Liver (tissue), 9 donors: ENCODE measurements around the gene DSC2. TPM values are rescaled to one million over a fixed set of nuclear protein-coding genes. Genes with fewer than 3 reads are reported as not detected.

Experiments
- DNase-seq: peaks from one replicate; pipeline ENCODE4 v3.0.0-alpha.2; 2017; ENCODE audit warnings: low spot score
- H3K27ac ChIP-seq, 2 donors: one replicate each; pipeline ENCODE4 v1.7.0; 2013; ENCODE audit warnings: inconsistent platforms in 2 of 2, low read length in 2 of 2, control low read depth in 1 of 2, low read depth in 1 of 2, mild to moderate bottlenecking in 1 of 2
- H3K27me3 ChIP-seq, 4 donors: one replicate each; pipeline versions ENCODE4 v1.6.1 to v1.7.0; 2013; ENCODE audit warnings: low read length in 3 of 4, inconsistent platforms in 1 of 4, mild to moderate bottlenecking in 1 of 4, moderate library complexity in 1 of 4; ENCODE audit not compliant: control insufficient read depth in 4 of 4, insufficient read depth in 4 of 4
- H3K36me3 ChIP-seq, 4 donors: one replicate each; pipeline versions ENCODE4 v1.6.1 to v1.7.0; 2013; ENCODE audit warnings: low read length in 3 of 4, mild to moderate bottlenecking in 3 of 4, low read depth in 1 of 4, moderate library complexity in 1 of 4; ENCODE audit not compliant: control insufficient read depth in 4 of 4, insufficient read depth in 3 of 4
- H3K4me1 ChIP-seq, 4 donors: one replicate each; pipeline versions ENCODE4 v1.6.1 to v1.7.0; 2013; ENCODE audit warnings: low read length in 3 of 4, mild to moderate bottlenecking in 3 of 4, moderate library complexity in 1 of 4; ENCODE audit not compliant: control insufficient read depth in 4 of 4, insufficient read depth in 4 of 4
- H3K4me3 ChIP-seq, 3 donors: one replicate each; pipeline versions ENCODE4 v1.6.1 to v1.7.0; 2013; ENCODE audit warnings: low read length in 3 of 3, control low read depth in 1 of 3, low read depth in 1 of 3, mild to moderate bottlenecking in 1 of 3
- H3K9ac ChIP-seq, 2 donors: one replicate each; pipeline ENCODE4 v1.7.0; 2013; ENCODE audit warnings: low read length in 2 of 2, mild to moderate bottlenecking in 2 of 2, moderate library complexity in 2 of 2, control low read depth in 1 of 2, low read depth in 1 of 2
- H3K9me3 ChIP-seq, 4 donors: one replicate each; pipeline versions ENCODE4 v1.6.1 to v1.7.0; 2013; ENCODE audit warnings: low read length in 3 of 4; ENCODE audit not compliant: control insufficient read depth in 4 of 4
- ATF3 ChIP-seq: IDR thresholded peaks from 2 replicates; pipeline ENCODE4 v1.6.1; 2016; ENCODE audit warnings: antibody characterized with exemption
- EGR1 ChIP-seq, 2 donors: IDR thresholded peaks; 2 replicates each; pipeline ENCODE4 v1.6.1; 2016 to 2018; ENCODE audit warnings: antibody characterized with exemption in 2 of 2, low read depth in 2 of 2
- FOXA1 ChIP-seq: IDR thresholded peaks from 2 replicates; pipeline ENCODE4 v1.6.1; 2016; ENCODE audit warnings: antibody characterized with exemption
- FOXA2 ChIP-seq: IDR thresholded peaks from 2 replicates; pipeline ENCODE4 v1.6.1; 2016; ENCODE audit warnings: antibody characterized with exemption
- GABPA ChIP-seq, 2 donors: IDR thresholded peaks in 1 of 2; conservative IDR thresholded peaks in 1 of 2; 2 replicates each; pipeline ENCODE4 v1.6.1; 2016; ENCODE audit warnings: antibody characterized with exemption in 2 of 2, mild to moderate bottlenecking in 1 of 2, moderate library complexity in 1 of 2
- HNF4A ChIP-seq, 2 donors: conservative IDR thresholded peaks; 2 replicates each; pipeline ENCODE4 v1.6.1; 2016; ENCODE audit warnings: antibody characterized with exemption in 2 of 2, mild to moderate bottlenecking in 2 of 2
- HNF4G ChIP-seq: IDR thresholded peaks from 2 replicates; pipeline ENCODE4 v1.6.1; 2016; ENCODE audit warnings: antibody characterized with exemption
- JUND ChIP-seq, 2 donors: IDR thresholded peaks; 2 replicates each; pipeline ENCODE4 v1.6.1; 2016; ENCODE audit warnings: antibody characterized with exemption in 2 of 2
- NR2F2 ChIP-seq: IDR thresholded peaks from 2 replicates; pipeline ENCODE4 v1.6.1; 2016; ENCODE audit warnings: antibody characterized with exemption
- RAD21 ChIP-seq, 2 donors: IDR thresholded peaks; 2 replicates each; pipeline ENCODE4 v1.6.1; 2016; ENCODE audit warnings: antibody characterized with exemption in 2 of 2, mild to moderate bottlenecking in 2 of 2
- RXRA ChIP-seq, 2 donors: IDR thresholded peaks; 2 replicates each; pipeline ENCODE4 v1.6.1; 2017 to 2018; ENCODE audit warnings: antibody characterized with exemption in 2 of 2, mild to moderate bottlenecking in 1 of 2
- SP1 ChIP-seq: IDR thresholded peaks from 2 replicates; pipeline ENCODE4 v1.6.1; 2018; ENCODE audit warnings: antibody characterized with exemption, mild to moderate bottlenecking
- TAF1 ChIP-seq: conservative IDR thresholded peaks from 2 replicates; pipeline ENCODE4 v1.6.1; 2016; ENCODE audit warnings: antibody characterized with exemption, mild to moderate bottlenecking
- YY1 ChIP-seq: IDR thresholded peaks from 2 replicates; pipeline ENCODE4 v1.6.1; 2016; ENCODE audit warnings: antibody characterized with exemption, mild to moderate bottlenecking
- WGBS: extraction: QIAGEN DNeasy Blood & Tissue Kit; methylation state at CpG from one replicate; pipeline ENCODE4 v1.1.7; 2013; 5-methylcytosine and 5-hydroxymethylcytosine counted together
- polyA plus RNA-seq, 2 donors: library from polyadenylated mRNA; stranded (reverse) in 1 of 2; unstranded in 1 of 2; fragments of 200-250 nt in 1 of 2; fragments of >200 nt in 1 of 2; fragmentation: Nextera tagmentation in 1 of 2; extraction: Ambion mirVana in 1 of 2; gene quantifications; one replicate each; pipeline versions ENCODE4 v1.2.1 to v1.2.3, GENCODE V29; 2013 to 2015
- total RNA-seq, 2 donors: library from RNA; depleted of rRNA; stranded (reverse); fragments of >200 nt; gene quantifications; one replicate each; pipeline ENCODE4 v1.2.3, GENCODE V29; 2014
- TF ChIP-seq, protein P1 (sequence below): IDR thresholded peaks from 2 replicates; pipeline ENCODE4 v1.6.1; 2016; ENCODE audit warnings: antibody characterized with exemption, mild to moderate bottlenecking
- TF ChIP-seq, protein P2 (sequence below): fragments of 150-350 bp; IDR thresholded peaks from 2 replicates; pipeline ENCODE4 v1.5.1; 2017; ENCODE audit warnings: improper control_type of control experiment, low read depth, low read length; ENCODE audit not compliant: missing input control
- TF ChIP-seq, protein P3 (sequence below): IDR thresholded peaks from 2 replicates; pipeline ENCODE4 v1.6.1; 2016; ENCODE audit warnings: antibody characterized with exemption
- TF ChIP-seq, protein P4 (sequence below): IDR thresholded peaks from 2 replicates; pipeline ENCODE4 v1.6.1; 2016; ENCODE audit warnings: antibody characterized with exemption
- donor health status: healthy.
- donor health status: healthy.
- donor health status: healthy.
- donor health status: healthy.
- donor health status: healthy.

DSC2 gene
- total and polyA plus RNA-seq, 4 donors = 3.7 to 16.4 (median 7.4) TPM

DNA sequence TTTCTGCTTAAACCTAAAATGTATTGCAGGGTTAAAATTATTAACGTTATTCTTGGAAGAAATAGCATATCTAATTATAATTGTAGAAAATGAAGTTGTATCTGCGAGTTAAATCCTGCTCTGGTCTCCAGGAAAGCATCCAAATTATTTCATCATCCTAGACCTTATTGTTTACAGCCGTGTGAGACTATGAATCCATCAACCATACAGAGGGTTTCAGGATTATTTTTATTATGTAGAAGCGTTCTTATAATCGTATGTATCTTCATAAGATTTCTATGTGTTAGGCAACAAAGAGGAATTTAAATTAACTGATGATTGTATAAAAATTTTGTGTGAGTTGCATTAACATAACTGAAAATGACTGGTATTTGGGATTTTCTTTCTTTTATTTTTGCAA lies 45.2 kb downstream of the DSC2 start:
- 44% methylated on average over 5 of the region's 5 CpGs for WGBS
- Histone ChIP-seq H3K36me3 (no peaks in the 10 kb centered on the region), H3K9me3 (no peaks in the 10 kb centered on the region), H3K4me1 (no peaks in the 10 kb centered on the region), H3K4me3 (no peak overlapping the region), H3K9ac (no peak overlapping the region), H3K27ac (no peak overlapping the region), H3K27me3 (no peaks in the 10 kb centered on the region)
- no peak for DNase-seq
- TF ChIP-seq, protein P1, sequence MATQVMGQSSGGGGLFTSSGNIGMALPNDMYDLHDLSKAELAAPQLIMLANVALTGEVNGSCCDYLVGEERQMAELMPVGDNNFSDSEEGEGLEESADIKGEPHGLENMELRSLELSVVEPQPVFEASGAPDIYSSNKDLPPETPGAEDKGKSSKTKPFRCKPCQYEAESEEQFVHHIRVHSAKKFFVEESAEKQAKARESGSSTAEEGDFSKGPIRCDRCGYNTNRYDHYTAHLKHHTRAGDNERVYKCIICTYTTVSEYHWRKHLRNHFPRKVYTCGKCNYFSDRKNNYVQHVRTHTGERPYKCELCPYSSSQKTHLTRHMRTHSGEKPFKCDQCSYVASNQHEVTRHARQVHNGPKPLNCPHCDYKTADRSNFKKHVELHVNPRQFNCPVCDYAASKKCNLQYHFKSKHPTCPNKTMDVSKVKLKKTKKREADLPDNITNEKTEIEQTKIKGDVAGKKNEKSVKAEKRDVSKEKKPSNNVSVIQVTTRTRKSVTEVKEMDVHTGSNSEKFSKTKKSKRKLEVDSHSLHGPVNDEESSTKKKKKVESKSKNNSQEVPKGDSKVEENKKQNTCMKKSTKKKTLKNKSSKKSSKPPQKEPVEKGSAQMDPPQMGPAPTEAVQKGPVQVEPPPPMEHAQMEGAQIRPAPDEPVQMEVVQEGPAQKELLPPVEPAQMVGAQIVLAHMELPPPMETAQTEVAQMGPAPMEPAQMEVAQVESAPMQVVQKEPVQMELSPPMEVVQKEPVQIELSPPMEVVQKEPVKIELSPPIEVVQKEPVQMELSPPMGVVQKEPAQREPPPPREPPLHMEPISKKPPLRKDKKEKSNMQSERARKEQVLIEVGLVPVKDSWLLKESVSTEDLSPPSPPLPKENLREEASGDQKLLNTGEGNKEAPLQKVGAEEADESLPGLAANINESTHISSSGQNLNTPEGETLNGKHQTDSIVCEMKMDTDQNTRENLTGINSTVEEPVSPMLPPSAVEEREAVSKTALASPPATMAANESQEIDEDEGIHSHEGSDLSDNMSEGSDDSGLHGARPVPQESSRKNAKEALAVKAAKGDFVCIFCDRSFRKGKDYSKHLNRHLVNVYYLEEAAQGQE = no peak
- TF ChIP-seq HNF4A (conservative IDR thresholded peaks at IDR 0.05) (no peak), FOXA2 (no peak), SP1 (no peak), RAD21 (IDR thresholded peaks at IDR 0.05) (no peak), NR2F2 (no peak), ATF3 (no peak), GABPA (IDR thresholded peaks at IDR 0.05 in 1 of 2, conservative IDR thresholded peaks at IDR 0.05 in 1 of 2) (no peak), EGR1 (IDR thresholded peaks at IDR 0.05; ENCODE audit: low read depth in 2 of 2) (no peak), RXRA (IDR thresholded peaks at IDR 0.05) (no peak), TAF1 (no peak), JUND (IDR thresholded peaks at IDR 0.05) (no peak), FOXA1 (no peak), HNF4G (no peak), YY1 (no peak)
- TF ChIP-seq, protein P2, sequence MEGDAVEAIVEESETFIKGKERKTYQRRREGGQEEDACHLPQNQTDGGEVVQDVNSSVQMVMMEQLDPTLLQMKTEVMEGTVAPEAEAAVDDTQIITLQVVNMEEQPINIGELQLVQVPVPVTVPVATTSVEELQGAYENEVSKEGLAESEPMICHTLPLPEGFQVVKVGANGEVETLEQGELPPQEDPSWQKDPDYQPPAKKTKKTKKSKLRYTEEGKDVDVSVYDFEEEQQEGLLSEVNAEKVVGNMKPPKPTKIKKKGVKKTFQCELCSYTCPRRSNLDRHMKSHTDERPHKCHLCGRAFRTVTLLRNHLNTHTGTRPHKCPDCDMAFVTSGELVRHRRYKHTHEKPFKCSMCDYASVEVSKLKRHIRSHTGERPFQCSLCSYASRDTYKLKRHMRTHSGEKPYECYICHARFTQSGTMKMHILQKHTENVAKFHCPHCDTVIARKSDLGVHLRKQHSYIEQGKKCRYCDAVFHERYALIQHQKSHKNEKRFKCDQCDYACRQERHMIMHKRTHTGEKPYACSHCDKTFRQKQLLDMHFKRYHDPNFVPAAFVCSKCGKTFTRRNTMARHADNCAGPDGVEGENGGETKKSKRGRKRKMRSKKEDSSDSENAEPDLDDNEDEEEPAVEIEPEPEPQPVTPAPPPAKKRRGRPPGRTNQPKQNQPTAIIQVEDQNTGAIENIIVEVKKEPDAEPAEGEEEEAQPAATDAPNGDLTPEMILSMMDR = no peak
- TF ChIP-seq, protein P3, sequence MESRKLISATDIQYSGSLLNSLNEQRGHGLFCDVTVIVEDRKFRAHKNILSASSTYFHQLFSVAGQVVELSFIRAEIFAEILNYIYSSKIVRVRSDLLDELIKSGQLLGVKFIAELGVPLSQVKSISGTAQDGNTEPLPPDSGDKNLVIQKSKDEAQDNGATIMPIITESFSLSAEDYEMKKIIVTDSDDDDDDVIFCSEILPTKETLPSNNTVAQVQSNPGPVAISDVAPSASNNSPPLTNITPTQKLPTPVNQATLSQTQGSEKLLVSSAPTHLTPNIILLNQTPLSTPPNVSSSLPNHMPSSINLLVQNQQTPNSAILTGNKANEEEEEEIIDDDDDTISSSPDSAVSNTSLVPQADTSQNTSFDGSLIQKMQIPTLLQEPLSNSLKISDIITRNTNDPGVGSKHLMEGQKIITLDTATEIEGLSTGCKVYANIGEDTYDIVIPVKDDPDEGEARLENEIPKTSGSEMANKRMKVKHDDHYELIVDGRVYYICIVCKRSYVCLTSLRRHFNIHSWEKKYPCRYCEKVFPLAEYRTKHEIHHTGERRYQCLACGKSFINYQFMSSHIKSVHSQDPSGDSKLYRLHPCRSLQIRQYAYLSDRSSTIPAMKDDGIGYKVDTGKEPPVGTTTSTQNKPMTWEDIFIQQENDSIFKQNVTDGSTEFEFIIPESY = no peak
- TF ChIP-seq, protein P4, sequence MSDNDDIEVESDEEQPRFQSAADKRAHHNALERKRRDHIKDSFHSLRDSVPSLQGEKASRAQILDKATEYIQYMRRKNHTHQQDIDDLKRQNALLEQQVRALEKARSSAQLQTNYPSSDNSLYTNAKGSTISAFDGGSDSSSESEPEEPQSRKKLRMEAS = no peak
